Measurements from ENCODE around the gene COL4A2.

COL4A2 gene

GRCh38 chr13:110407021-110407420, 99.9 kb downstream of the COL4A2 start:
- DNase-seq: no peak

- DNase-seq: no peak
Measured at GRCh38 chr13:110407531-110407930, 100.4 kb downstream of the COL4A2 start.

GRCh38 chr13:110408286-110408685, 101.2 kb downstream of the COL4A2 start:
- no peak for DNase-seq

GRCh38 chr13:110409581-110409992, 102.5 kb downstream of the COL4A2 start:
- DNase-seq: no peak

GRCh38 chr13:110410000-110410399, 102.9 kb downstream of the COL4A2 start:
- DNase-seq: no peak

GRCh38 chr13:110410936-110411687, 104.0 kb downstream of the COL4A2 start:
- DNase-seq: no peak

GRCh38 chr13:110411688-110412059, 104.6 kb downstream of the COL4A2 start:
- no peak for DNase-seq

GRCh38 chr13:110412132-110412914, 105.2 kb downstream of the COL4A2 start:
- peak; percentile 44 to 48 for DNase-seq

- DNase-seq: no peak
Measured at GRCh38 chr13:110413016-110413675, 106.1 kb downstream of the COL4A2 start.

- no peak for DNase-seq
Measured at GRCh38 chr13:110413676-110414040, 106.6 kb downstream of the COL4A2 start.

GRCh38 chr13:110414283-110414682, 107.2 kb downstream of the COL4A2 start:
- DNase-seq: no peak

GRCh38 chr13:110414931-110415330, 107.8 kb downstream of the COL4A2 start:
- DNase-seq: no peak

GRCh38 chr13:110415669-110416068, 108.6 kb downstream of the COL4A2 start:
- no peak for DNase-seq

- DNase-seq: no peak
Measured at GRCh38 chr13:110416131-110417025, 109.3 kb downstream of the COL4A2 start.

GRCh38 chr13:110418944-110419343, 111.9 kb downstream of the COL4A2 start:
- no peak for DNase-seq

- DNase-seq: no peak
Measured at GRCh38 chr13:110419381-110419791, 112.3 kb downstream of the COL4A2 start.

GRCh38 chr13:110419946-110420345, 112.9 kb downstream of the COL4A2 start:
- no peak for DNase-seq

GRCh38 chr13:110420626-110421025, 113.5 kb downstream of the COL4A2 start:
- DNase-seq: no peak

GRCh38 chr13:110421061-110421460, 114.0 kb downstream of the COL4A2 start:
- DNase-seq: no peak

GRCh38 chr13:110421696-110422385, 114.8 kb downstream of the COL4A2 start:
- no peak for DNase-seq

GRCh38 chr13:110422913-110423688, 116.0 kb downstream of the COL4A2 start:
- DNase-seq: no peak

Data from activated CD4-positive, alpha-beta T cell treated with anti-CD3 and anti-CD28 coated beads, Interleukin-2, amount 50 U/mL, for 4 hours (primary cell).